Measurements from ENCODE around the gene AATK.

DNA sequence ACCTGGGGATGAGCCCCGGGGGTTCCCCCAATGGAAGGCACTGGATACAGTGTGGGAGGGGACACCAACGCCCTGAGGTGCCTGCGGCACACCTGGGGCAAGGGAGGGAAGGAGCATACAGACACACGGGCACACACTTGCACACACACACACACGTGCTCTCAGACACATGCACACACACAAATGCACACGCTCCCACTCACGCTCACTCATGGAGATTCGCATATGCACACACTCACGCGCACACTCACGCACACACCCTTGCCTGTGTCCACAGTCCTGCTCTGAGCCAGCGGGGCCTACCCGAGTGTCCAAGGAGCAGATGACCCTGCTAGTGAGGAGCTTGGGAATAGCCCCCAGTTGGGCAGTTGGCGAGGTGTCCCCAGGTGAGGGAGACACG lies 17.4 kb downstream of the AATK start:
- TF ChIP-seq CTCF (IDR thresholded peaks at IDR 0.05): no peak
- TF ChIP-seq KDM5A (IDR thresholded peaks at IDR 0.05): no peak
- no peak for TF ChIP-seq ESRRA (IDR thresholded peaks at IDR 0.05; ENCODE audit: borderline replicate concordance, low read length)
- TF ChIP-seq POLR2A (IDR thresholded peaks at IDR 0.05; ENCODE audit: low read length): no peak
- TF ChIP-seq, protein P1, sequence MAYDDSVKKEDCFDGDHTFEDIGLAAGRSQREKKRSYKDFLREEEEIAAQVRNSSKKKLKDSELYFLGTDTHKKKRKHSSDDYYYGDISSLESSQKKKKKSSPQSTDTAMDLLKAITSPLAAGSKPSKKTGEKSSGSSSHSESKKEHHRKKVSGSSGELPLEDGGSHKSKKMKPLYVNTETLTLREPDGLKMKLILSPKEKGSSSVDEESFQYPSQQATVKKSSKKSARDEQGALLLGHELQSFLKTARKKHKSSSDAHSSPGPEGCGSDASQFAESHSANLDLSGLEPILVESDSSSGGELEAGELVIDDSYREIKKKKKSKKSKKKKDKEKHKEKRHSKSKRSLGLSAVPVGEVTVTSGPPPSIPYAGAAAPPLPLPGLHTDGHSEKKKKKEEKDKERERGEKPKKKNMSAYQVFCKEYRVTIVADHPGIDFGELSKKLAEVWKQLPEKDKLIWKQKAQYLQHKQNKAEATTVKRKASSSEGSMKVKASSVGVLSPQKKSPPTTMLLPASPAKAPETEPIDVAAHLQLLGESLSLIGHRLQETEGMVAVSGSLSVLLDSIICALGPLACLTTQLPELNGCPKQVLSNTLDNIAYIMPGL (CRISPR knock-in tag; IDR thresholded peaks at IDR 0.05; ENCODE audit: borderline replicate concordance): no peak
- TF ChIP-seq MYC (IDR thresholded peaks at IDR 0.05; ENCODE audit: borderline replicate concordance, low read length): no peak
- no peak for TF ChIP-seq BHLHE40 (IDR thresholded peaks at IDR 0.05; ENCODE audit: low read depth, low read length)
- no peak for TF ChIP-seq HDAC2 (IDR thresholded peaks at IDR 0.05)
- no peak for TF ChIP-seq RNF2 (IDR thresholded peaks at IDR 0.05; ENCODE audit: borderline replicate concordance, low read depth)
- TF ChIP-seq NR3C1 (IDR thresholded peaks at IDR 0.05): no peak
- TF ChIP-seq REST (IDR thresholded peaks at IDR 0.05): no peak
- no peak for TF ChIP-seq POLR2AphosphoS2 (conservative IDR thresholded peaks at IDR 0.05; ENCODE audit: low read length)

Measured in A549 (cell line).